ENCODE results near the gene CDK14.

Gene CDK14

GRCh38 chr7:90951986-90952954 lies 356.1 kb downstream of the CDK14 start:
- DNase-seq (ENCODE audit: low spot score): no peak

GRCh38 chr7:90955641-90956207 lies 359.6 kb downstream of the CDK14 start:
- DNase-seq (ENCODE audit: low spot score): no peak

- no peak for DNase-seq (ENCODE audit: low spot score)
These were observed 361.8 kb downstream of the CDK14 start for GRCh38 chr7:90957883-90958282.

- no peak for DNase-seq (ENCODE audit: low spot score)
These were observed 362.5 kb downstream of the CDK14 start for GRCh38 chr7:90958647-90959046.

GRCh38 chr7:90961037-90961725 lies 365.1 kb downstream of the CDK14 start:
- DNase-seq (ENCODE audit: low spot score): no peak

- no peak for DNase-seq (ENCODE audit: low spot score)
These were observed 369.1 kb downstream of the CDK14 start for GRCh38 chr7:90965211-90965610.

- no peak for DNase-seq (ENCODE audit: low spot score)
These were observed 370.2 kb downstream of the CDK14 start for GRCh38 chr7:90966346-90966745.

- DNase-seq (ENCODE audit: low spot score): no peak
These were observed 372.8 kb downstream of the CDK14 start for GRCh38 chr7:90968871-90969270.

GRCh38 chr7:90972906-90973550 lies 376.9 kb downstream of the CDK14 start:
- DNase-seq (ENCODE audit: low spot score): no peak

GRCh38 chr7:90977056-90977455 lies 380.9 kb downstream of the CDK14 start:
- DNase-seq (ENCODE audit: low spot score): no peak

- no peak for DNase-seq (ENCODE audit: low spot score)
These were observed 384.4 kb downstream of the CDK14 start for GRCh38 chr7:90980545-90980944.

GRCh38 chr7:90982228-90982627 lies 386.1 kb downstream of the CDK14 start:
- no peak for DNase-seq (ENCODE audit: low spot score)

GRCh38 chr7:90984692-90985091 lies 388.6 kb downstream of the CDK14 start:
- DNase-seq (ENCODE audit: low spot score): no peak

GRCh38 chr7:90988516-90988915 lies 392.4 kb downstream of the CDK14 start:
- DNase-seq (ENCODE audit: low spot score): no peak

- DNase-seq (ENCODE audit: low spot score): no peak
These were observed 393.1 kb downstream of the CDK14 start for GRCh38 chr7:90988996-90989765.

- DNase-seq (ENCODE audit: low spot score): no peak
These were observed 398.0 kb downstream of the CDK14 start for GRCh38 chr7:90994121-90994520.

GRCh38 chr7:90994601-90995000 lies 398.5 kb downstream of the CDK14 start:
- DNase-seq (ENCODE audit: low spot score): no peak

GRCh38 chr7:90995996-90996395 lies 399.9 kb downstream of the CDK14 start:
- no peak for DNase-seq (ENCODE audit: low spot score)

GRCh38 chr7:90999989-91000979 lies 404.2 kb downstream of the CDK14 start:
- no peak for DNase-seq (ENCODE audit: low spot score)

GRCh38 chr7:91005024-91005423 lies 408.9 kb downstream of the CDK14 start:
- no peak for DNase-seq (ENCODE audit: low spot score)

Data from LoVo (cell line).